ENCODE data around the gene ZNF774.
"Not testable (repeated sequence)": the region's sequence is repeated elsewhere in the genome, so short reads cannot be mapped to it uniquely, and the experiment has no call there.

The ZNF774 gene

DNA sequence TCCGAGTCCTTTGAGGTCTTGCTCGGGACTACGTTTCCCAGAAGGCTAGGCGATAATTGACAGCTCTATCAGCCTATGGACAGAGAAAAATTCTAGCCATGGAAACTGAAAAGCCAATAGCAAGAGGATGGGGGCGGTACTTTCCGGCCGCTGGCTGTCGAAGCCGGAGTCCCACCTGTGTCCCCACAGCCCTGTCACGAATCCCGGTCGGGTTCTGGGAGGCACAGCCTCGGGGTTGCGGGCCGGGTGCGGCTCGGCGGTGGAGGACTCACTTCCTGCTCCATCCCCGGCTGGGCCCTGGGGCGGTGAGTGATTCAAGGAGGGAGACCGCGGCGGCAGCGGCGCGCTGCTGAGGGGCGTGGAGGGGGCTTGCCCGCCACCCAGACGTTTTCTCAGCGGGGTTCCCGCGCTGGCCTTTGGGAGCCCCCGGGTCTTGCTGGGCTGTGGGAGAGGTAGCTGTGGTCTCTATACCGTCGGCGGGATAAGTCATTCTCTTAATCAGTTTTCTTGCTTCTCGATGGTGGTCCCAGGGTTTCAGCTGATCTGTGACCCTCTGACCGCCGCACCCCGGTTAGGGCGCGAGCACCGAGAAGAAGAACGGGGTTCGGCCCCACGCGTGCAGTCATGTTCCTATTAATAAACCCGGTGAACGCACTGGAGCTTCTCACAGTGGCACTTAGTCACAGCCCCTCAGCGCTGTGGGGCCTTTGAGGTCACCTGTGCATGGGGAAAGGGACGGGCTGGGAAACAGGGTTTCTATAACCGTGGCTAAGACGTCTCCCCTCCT, at the start of gene ZNF774:
Gene ZNF774 (plus strand): TSS at position 178 of the 787 bp plus-strand sequence. CDS start 2,377 bp downstream, outside the sequence.
- H3K27me3 ChIP-seq (ENCODE audit: control insufficient read depth, insufficient read depth, low read length), result peaks cover 4% of the 10 kb centered on the region
- peak within 1 kb of the TSS; percentile 88 for H3K4me3 ChIP-seq (ENCODE audit: low read depth, low read length)
- H3K4me1 ChIP-seq (ENCODE audit: control insufficient read depth, insufficient read depth, low read length), result no peaks in the 10 kb centered on the region
- H3K36me3 ChIP-seq (ENCODE audit: control insufficient read depth, insufficient read depth, low read length), result no peaks in the 10 kb centered on the region
- H3K9me3 ChIP-seq (ENCODE audit: control insufficient read depth, insufficient read depth, low read length), result no peaks in the 10 kb centered on the region
- peak within 1 kb of the TSS; percentile 61 for H3K9ac ChIP-seq (ENCODE audit: low read depth, low read length)

DNA sequence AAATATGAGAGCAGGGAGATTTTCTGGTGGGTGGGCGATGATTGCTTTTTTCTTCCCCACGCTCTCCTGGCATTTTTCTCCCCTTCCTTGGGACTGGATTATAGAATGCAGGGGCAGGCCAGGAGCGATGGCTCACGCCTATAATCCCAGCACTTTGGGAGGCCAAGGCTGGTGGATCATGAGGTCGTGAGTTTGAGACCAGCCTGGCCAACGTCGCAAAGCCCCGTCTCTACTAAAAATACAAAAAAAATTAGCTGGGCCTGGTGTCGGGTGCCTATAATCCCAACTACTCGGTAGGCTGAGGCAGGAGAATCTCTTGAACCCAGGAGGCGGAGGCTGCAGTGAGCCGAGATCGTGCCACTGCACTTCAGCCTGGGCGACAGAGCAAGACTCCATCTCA, 46.7 kb upstream of the ZNF774 start:
- H3K4me3 ChIP-seq (ENCODE audit: low read depth, low read length); H3K4me1 ChIP-seq (ENCODE audit: control insufficient read depth, insufficient read depth, low read length); H3K27me3 ChIP-seq (ENCODE audit: control insufficient read depth, insufficient read depth, low read length); H3K9ac ChIP-seq (ENCODE audit: low read depth, low read length); H3K36me3 ChIP-seq (ENCODE audit: control insufficient read depth, insufficient read depth, low read length); H3K9me3 ChIP-seq (ENCODE audit: control insufficient read depth, insufficient read depth, low read length): not testable (repeated sequence)

DNA sequence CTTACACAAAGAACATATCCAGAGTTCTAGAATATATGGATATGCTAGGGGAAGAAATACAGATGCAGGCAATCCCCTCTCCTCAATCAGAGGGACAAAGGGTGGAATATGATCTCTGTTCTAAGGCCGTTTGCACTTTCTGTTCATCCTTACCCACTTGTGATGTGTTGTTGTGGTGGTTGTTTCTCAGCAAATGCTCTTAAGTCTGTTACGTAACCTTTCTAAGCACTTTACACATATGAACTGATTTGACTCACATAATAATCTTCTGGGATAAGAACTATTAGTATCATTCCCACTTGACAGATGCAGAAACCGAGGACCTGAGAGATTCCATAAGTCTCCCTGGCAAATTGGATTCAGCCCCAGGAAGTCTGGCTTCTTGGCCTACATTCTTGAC, 46.2 kb upstream of the ZNF774 start:
- H3K4me3 ChIP-seq (ENCODE audit: low read depth, low read length), result no peak overlapping the region

DNA sequence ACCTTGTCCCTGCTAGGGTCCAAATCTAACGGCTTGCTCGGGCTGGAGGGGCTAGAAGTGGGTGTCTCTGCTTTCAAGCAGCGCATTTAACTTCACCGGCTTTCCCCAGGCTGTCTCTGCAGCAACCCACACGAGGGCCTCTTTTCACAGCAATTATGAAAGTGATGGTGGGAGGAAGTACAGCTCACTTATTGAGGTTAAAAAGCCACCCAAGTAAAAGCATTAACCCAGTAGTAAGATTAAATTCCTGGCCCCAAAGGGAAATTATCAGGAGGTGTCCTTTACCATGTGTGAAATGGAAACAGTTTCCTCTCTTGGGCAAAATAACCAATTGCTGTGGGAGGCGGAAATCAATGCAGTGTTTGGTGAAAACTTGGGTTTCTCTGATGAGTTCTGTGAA, 45.5 kb upstream of the ZNF774 start:
- Histone ChIP-seq H3K36me3 (ENCODE audit: control insufficient read depth, insufficient read depth, low read length) (no peaks in the 10 kb centered on the region), H3K9me3 (ENCODE audit: control insufficient read depth, insufficient read depth, low read length) (no peaks in the 10 kb centered on the region), H3K4me1 (ENCODE audit: control insufficient read depth, insufficient read depth, low read length) (no peaks in the 10 kb centered on the region), H3K27me3 (ENCODE audit: control insufficient read depth, insufficient read depth, low read length) (no peaks in the 10 kb centered on the region), H3K9ac (ENCODE audit: low read depth, low read length) (no peak overlapping the region), H3K4me3 (ENCODE audit: low read depth, low read length) (no peak overlapping the region)

More for the DNA sequence above, 46.2 kb upstream of the ZNF774 start:
- no peaks in the 10 kb centered on the region for H3K9me3 ChIP-seq (ENCODE audit: control insufficient read depth, insufficient read depth, low read length)
- no peak overlapping the region for H3K9ac ChIP-seq (ENCODE audit: low read depth, low read length)
- no peaks in the 10 kb centered on the region for H3K36me3 ChIP-seq (ENCODE audit: control insufficient read depth, insufficient read depth, low read length)
- peaks cover 2% of the 10 kb centered on the region for H3K4me1 ChIP-seq (ENCODE audit: control insufficient read depth, insufficient read depth, low read length)
- H3K27me3 ChIP-seq (ENCODE audit: control insufficient read depth, insufficient read depth, low read length), result no peaks in the 10 kb centered on the region

DNA sequence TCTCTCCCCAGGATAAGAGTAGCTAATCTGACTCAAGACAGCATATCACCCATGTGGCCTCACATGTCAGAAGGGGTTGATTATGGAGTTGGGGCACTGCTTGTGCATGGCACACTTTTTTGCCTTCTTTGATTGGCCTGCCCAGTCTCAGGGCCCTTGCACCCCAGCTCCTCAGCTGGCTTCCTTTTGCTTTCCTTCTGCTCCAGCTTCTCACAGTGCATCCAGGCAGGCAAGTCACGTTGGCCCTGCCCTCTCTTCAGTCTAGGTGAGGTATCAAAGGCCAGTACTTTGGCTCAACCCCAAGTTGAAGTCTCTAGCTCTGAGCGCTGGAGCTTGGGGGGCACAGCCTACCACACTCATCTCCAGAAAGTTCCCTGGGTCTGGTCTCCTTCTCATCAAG, 44.4 kb upstream of the ZNF774 start:
- no peaks in the 10 kb centered on the region for H3K9me3 ChIP-seq (ENCODE audit: control insufficient read depth, insufficient read depth, low read length)
- no peaks in the 10 kb centered on the region for H3K36me3 ChIP-seq (ENCODE audit: control insufficient read depth, insufficient read depth, low read length)
- H3K4me3 ChIP-seq (ENCODE audit: low read depth, low read length), result no peak overlapping the region
- no peaks in the 10 kb centered on the region for H3K27me3 ChIP-seq (ENCODE audit: control insufficient read depth, insufficient read depth, low read length)
- H3K9ac ChIP-seq (ENCODE audit: low read depth, low read length), result no peak overlapping the region
- no peaks in the 10 kb centered on the region for H3K4me1 ChIP-seq (ENCODE audit: control insufficient read depth, insufficient read depth, low read length)

DNA sequence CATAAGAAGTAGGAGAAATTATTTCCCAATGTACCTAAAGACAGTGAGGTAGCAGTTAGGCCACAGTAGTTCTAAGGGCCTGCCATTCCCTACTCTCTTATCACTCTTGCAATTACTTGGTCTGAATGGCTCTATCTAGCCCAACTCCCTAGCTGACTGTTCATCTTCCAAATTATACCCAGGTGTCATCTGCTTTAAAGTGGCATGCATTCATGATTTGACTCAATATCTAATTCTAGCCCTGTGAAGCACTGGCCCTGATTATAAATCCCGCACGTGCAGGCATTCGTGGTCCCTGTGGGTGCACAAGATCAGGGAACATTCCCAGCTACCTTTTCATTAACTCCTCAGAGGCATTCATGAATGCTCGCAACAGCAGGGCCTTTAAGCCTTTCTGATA, 43.1 kb upstream of the ZNF774 start:
- no peak overlapping the region for H3K9ac ChIP-seq (ENCODE audit: low read depth, low read length)
- no peaks in the 10 kb centered on the region for H3K36me3 ChIP-seq (ENCODE audit: control insufficient read depth, insufficient read depth, low read length)
- H3K27me3 ChIP-seq (ENCODE audit: control insufficient read depth, insufficient read depth, low read length), result no peaks in the 10 kb centered on the region
- no peaks in the 10 kb centered on the region for H3K9me3 ChIP-seq (ENCODE audit: control insufficient read depth, insufficient read depth, low read length)
- H3K4me1 ChIP-seq (ENCODE audit: control insufficient read depth, insufficient read depth, low read length), result no peaks in the 10 kb centered on the region
- no peak overlapping the region for H3K4me3 ChIP-seq (ENCODE audit: low read depth, low read length)

DNA sequence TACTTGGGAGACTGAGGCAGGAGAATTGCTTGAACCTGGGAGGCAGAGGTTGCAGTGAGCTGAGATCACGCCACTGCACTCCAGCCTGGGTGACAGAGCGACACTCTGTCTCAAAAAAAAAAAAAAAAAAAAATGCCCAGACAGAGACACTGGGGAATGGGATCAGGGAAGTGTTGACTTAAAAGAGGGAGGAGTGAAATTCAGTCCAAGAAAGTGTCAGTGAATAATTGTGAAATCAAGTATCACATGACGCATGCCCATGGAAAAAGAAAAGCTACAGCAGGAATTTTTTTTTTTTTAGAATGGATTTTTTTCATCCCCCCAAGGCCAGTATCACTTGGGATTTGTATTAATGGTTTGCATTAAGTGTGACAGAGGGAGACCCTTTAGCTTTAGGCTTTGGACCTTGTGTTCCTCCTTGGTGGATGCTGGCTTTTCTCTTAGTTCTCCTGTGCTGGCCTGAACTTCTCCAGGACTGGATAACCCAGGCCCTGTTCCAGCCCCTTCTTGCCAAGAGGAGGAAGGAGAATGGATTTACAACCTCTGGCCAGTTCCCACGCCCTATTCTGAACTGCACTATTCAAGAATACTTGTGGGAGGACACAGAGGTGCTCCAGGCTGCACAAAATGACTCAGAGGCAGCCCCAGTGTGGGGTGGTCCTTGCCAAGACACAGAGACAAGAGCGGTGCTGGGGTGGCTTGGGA, 36.7 kb upstream of the ZNF774 start:
- Histone ChIP-seq H3K4me1 (ENCODE audit: control insufficient read depth, insufficient read depth, low read length) (no peaks in the 10 kb centered on the region), H3K27me3 (ENCODE audit: control insufficient read depth, insufficient read depth, low read length) (no peaks in the 10 kb centered on the region), H3K4me3 (ENCODE audit: low read depth, low read length) (no peak overlapping the region), H3K9me3 (ENCODE audit: control insufficient read depth, insufficient read depth, low read length) (no peaks in the 10 kb centered on the region), H3K36me3 (ENCODE audit: control insufficient read depth, insufficient read depth, low read length) (no peaks in the 10 kb centered on the region), H3K9ac (ENCODE audit: low read depth, low read length) (no peak overlapping the region)

DNA sequence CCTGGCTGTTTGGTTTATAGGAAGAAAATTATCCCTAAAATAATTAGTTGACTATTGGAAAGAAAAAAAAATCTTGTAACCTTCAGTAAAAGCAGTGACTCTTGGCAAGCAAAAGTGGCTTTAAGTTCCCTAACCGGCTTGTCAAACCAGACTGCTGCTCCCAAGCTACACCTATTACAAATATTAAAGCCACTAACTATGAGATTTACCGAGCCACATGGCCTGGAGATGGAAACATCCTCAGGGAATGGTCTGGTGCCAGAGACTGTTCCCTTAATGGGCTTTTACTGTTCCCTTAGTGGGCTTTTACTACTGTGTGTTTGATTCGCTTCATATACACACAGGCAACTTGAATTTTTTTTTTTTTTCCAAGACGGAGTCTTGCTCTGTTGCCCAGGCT, 35.9 kb upstream of the ZNF774 start:
- Histone ChIP-seq H3K27me3 (ENCODE audit: control insufficient read depth, insufficient read depth, low read length) (no peaks in the 10 kb centered on the region), H3K9ac (ENCODE audit: low read depth, low read length) (no peak overlapping the region), H3K4me3 (ENCODE audit: low read depth, low read length) (no peak overlapping the region), H3K36me3 (ENCODE audit: control insufficient read depth, insufficient read depth, low read length) (no peaks in the 10 kb centered on the region), H3K4me1 (ENCODE audit: control insufficient read depth, insufficient read depth, low read length) (no peaks in the 10 kb centered on the region), H3K9me3 (ENCODE audit: control insufficient read depth, insufficient read depth, low read length) (no peaks in the 10 kb centered on the region)

DNA sequence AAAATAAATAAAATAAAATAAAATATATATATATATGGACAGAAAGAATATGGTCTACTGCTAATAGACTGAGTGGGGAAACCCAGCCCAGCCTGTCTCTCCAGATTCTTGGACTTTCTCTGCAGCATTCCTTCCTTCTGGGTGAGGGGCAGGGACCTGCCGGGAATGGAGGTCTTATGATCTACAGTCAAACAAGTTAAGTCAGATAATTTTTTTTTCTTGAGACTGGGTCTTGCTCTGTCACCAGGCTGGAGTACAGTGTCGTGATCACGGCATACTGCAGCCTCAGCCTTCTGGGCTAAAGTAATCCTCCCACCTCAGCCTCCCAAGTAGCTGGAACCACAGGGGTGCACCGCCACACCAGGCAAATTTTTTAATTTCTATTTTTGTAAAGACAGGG, 33.5 kb upstream of the ZNF774 start:
- no peaks in the 10 kb centered on the region for H3K4me1 ChIP-seq (ENCODE audit: control insufficient read depth, insufficient read depth, low read length)
- no peaks in the 10 kb centered on the region for H3K27me3 ChIP-seq (ENCODE audit: control insufficient read depth, insufficient read depth, low read length)
- H3K36me3 ChIP-seq (ENCODE audit: control insufficient read depth, insufficient read depth, low read length), result no peaks in the 10 kb centered on the region
- no peak overlapping the region for H3K4me3 ChIP-seq (ENCODE audit: low read depth, low read length)
- no peaks in the 10 kb centered on the region for H3K9me3 ChIP-seq (ENCODE audit: control insufficient read depth, insufficient read depth, low read length)
- H3K9ac ChIP-seq (ENCODE audit: low read depth, low read length), result no peak overlapping the region

DNA sequence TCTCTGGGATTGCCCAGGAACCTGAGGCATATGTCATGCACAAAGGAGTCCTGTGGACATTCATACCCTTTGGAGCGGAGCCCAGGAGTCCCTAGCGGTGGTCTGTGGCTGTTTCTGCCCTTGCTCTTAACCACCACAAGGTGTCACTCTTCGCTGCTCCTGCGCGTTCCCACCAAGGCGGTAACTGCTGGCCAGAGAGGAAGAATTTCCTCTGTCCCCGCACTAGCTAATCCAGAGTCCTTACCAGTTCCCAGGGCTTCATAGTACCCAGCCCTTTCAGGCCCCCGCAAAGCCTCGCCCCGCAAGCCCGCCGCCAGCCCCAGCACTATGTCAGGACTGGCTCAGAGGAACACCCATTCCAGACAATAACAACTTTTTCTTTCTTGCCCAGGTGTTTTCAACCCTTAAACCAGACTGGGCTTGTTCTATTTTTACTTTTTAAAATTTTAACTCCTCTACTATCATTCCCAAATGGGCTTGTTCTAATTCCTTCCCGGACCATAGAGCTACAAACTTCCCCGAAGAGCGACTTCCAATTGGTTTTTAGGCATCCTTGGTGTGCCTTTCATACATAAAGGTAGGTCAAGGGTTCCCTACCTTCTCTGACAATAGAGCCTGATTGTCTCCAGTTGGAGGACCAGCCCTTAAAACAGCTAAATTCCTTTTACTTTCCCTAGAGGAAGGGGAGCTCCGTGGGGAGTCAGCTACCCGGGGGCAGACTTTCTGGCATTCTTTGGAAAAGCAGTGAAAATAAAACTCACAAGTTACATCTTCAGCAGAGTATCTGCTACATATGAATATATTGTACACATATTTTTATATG, 31.8 kb upstream of the ZNF774 start:
- Histone ChIP-seq H3K9me3 (ENCODE audit: control insufficient read depth, insufficient read depth, low read length) (no peaks in the 10 kb centered on the region), H3K4me1 (ENCODE audit: control insufficient read depth, insufficient read depth, low read length) (no peaks in the 10 kb centered on the region), H3K36me3 (ENCODE audit: control insufficient read depth, insufficient read depth, low read length) (no peaks in the 10 kb centered on the region), H3K27me3 (ENCODE audit: control insufficient read depth, insufficient read depth, low read length) (no peaks in the 10 kb centered on the region), H3K4me3 (ENCODE audit: low read depth, low read length) (peak overlapping the region; percentile 10), H3K9ac (ENCODE audit: low read depth, low read length) (no peak overlapping the region)

DNA sequence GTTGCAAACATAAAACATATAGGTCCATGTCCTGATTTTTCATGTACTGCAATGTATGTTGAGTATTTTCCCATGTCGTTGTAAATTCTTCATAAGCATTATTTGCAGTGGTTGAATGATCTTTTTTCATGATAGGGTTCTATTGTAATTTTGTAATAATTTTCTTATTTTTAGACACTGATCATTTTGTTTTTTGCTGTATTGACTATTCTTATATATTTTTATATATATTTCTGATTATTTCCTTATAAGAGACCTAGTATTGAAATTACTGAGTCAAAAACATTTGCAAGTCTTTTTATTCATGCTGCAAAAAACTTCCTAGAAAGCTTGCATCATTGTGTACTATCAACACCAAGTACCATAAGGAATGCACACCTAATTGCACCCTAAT, 31.2 kb upstream of the ZNF774 start:
- Histone ChIP-seq H3K36me3 (ENCODE audit: control insufficient read depth, insufficient read depth, low read length) (no peaks in the 10 kb centered on the region), H3K27me3 (ENCODE audit: control insufficient read depth, insufficient read depth, low read length) (no peaks in the 10 kb centered on the region), H3K9me3 (ENCODE audit: control insufficient read depth, insufficient read depth, low read length) (no peaks in the 10 kb centered on the region), H3K4me3 (ENCODE audit: low read depth, low read length) (no peak overlapping the region), H3K9ac (ENCODE audit: low read depth, low read length) (no peak overlapping the region), H3K4me1 (ENCODE audit: control insufficient read depth, insufficient read depth, low read length) (no peaks in the 10 kb centered on the region)

All from iPS-15b (cell line).